Measurements from ENCODE around the gene TMEM273. TPM values are rescaled to one million over a fixed set of nuclear protein-coding genes. Genes with fewer than 3 reads are reported as not detected.

Gene TMEM273
- total RNA-seq, 1 experiment from 2014 or later = not detected

DNA sequence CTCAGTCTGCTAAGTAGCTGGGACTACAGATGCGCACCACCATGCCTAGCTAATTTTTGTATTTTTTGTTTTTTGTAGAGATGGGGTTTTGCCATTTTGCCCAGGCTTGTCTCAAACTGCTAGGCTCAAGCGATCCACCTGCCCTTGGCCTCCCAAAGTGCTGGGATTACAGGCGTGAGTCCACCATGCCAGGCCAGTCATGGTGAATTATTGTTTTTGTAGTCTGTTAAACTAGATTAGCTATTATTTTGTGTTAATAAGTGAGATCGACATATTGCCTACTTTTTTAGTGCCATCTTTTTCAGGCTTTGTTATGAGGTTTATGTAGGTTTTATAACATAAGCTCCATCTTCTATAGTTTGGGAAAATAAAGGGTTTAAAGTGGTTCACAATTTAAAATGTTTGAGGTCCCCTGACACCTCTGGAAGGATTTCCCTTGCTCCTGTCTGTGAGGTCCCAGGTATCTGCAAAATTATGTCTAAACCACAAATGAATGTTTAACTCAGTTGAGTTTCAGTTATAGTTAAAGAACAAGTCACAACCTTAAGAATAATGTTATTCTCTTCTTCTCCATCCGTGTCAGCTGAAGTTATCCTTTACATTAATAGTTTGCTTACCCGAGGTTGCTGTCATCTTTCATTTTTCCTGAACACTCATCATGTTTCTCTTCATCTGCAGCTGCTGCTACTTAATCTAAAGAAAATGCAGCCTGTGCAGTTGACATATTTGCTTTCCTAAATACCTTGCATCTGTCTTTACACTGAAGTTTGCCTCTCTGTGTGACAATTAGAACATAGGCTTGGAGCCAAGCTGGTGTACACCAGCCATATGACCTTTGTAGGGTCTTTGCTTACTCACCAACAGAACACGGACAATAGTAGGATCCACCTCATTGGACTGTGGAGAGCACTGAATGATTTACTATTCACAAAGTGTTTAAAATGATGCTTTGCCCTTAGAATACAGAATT, 63.9 kb downstream of the TMEM273 start:
- H3K4me3 ChIP-seq (ENCODE audit: low read length) = no peak overlapping the region
- DNase-seq = no peak
- no peak overlapping the region for H3K9ac ChIP-seq (ENCODE audit: low read length)
- H3K9me2 ChIP-seq (replicated peaks; ENCODE audit: insufficient read depth, low read length) = no peaks in the 10 kb centered on the region
- H3K79me2 ChIP-seq (ENCODE audit: low read length) = no peaks in the 10 kb centered on the region
- H3K27me3 ChIP-seq (ENCODE audit: low read length) = no peaks in the 10 kb centered on the region
- no peaks in the 10 kb centered on the region for H3K9me3 ChIP-seq (ENCODE audit: low read length)
- H3K4me2 ChIP-seq (ENCODE audit: low read depth, low read length, poor library complexity, severe bottlenecking) = no peak overlapping the region
- H3K27ac ChIP-seq (ENCODE audit: low read length) = no peak overlapping the region
- no peaks in the 10 kb centered on the region for H4K20me1 ChIP-seq (ENCODE audit: insufficient read depth, low read depth, low read length)
- no peak overlapping the region for H2AFZ ChIP-seq (ENCODE audit: low read length)
- H3K36me3 ChIP-seq (ENCODE audit: insufficient read depth, low read length) = no peaks in the 10 kb centered on the region
- no peaks in the 10 kb centered on the region for H3K4me1 ChIP-seq (ENCODE audit: low read length)

- H3K79me2 ChIP-seq (ENCODE audit: low read length) = no peaks in the 10 kb centered on the region
- no peak overlapping the region for H3K27ac ChIP-seq (ENCODE audit: low read length)
- no peak overlapping the region for H3K4me2 ChIP-seq (ENCODE audit: low read depth, low read length, poor library complexity, severe bottlenecking)
- no peaks in the 10 kb centered on the region for H3K4me1 ChIP-seq (ENCODE audit: low read length)
- H3K9ac ChIP-seq (ENCODE audit: low read length) = no peak overlapping the region
- no peaks in the 10 kb centered on the region for H3K9me3 ChIP-seq (ENCODE audit: low read length)
- H3K4me3 ChIP-seq (ENCODE audit: low read length) = no peak overlapping the region
- H4K20me1 ChIP-seq (ENCODE audit: insufficient read depth, low read depth, low read length) = no peaks in the 10 kb centered on the region
- no peak overlapping the region for H2AFZ ChIP-seq (ENCODE audit: low read length)
- DNase-seq = no peak
- H3K9me2 ChIP-seq (replicated peaks; ENCODE audit: insufficient read depth, low read length) = no peaks in the 10 kb centered on the region
- no peaks in the 10 kb centered on the region for H3K27me3 ChIP-seq (ENCODE audit: low read length)
- no peaks in the 10 kb centered on the region for H3K36me3 ChIP-seq (ENCODE audit: insufficient read depth, low read length)
Observed at GRCh38 chr10:49120911-49121310, 67.3 kb downstream of the TMEM273 start.

DNA sequence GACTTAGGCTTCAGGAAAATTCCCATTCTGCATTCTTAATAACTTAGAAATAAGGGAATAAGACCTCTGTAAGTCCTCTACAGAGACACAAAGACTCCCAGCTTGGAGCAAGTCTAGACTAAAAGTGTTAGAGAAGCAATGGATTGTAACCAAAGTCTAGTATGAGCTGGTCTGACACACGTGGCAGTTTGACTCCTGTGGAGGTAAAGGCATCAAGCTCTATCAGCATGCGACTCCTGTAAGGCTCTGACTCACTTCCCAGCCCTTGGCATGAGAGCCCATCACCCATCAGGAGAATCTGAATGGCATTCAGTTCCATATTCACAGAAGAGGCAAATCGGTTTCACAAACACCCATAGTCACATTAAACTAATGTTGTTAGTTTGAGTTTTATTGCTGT, 68.4 kb downstream of the TMEM273 start:
- H2AFZ ChIP-seq (ENCODE audit: low read length) = no peak overlapping the region
- no peak overlapping the region for H3K4me3 ChIP-seq (ENCODE audit: low read length)
- no peaks in the 10 kb centered on the region for H3K9me3 ChIP-seq (ENCODE audit: low read length)
- H3K9me2 ChIP-seq (replicated peaks; ENCODE audit: insufficient read depth, low read length) = no peaks in the 10 kb centered on the region
- H3K36me3 ChIP-seq (ENCODE audit: insufficient read depth, low read length) = no peaks in the 10 kb centered on the region
- H3K79me2 ChIP-seq (ENCODE audit: low read length) = no peaks in the 10 kb centered on the region
- H4K20me1 ChIP-seq (ENCODE audit: insufficient read depth, low read depth, low read length) = no peaks in the 10 kb centered on the region
- H3K4me1 ChIP-seq (ENCODE audit: low read length) = no peaks in the 10 kb centered on the region
- no peak overlapping the region for H3K9ac ChIP-seq (ENCODE audit: low read length)
- no peak overlapping the region for H3K4me2 ChIP-seq (ENCODE audit: low read depth, low read length, poor library complexity, severe bottlenecking)
- no peak overlapping the region for H3K27ac ChIP-seq (ENCODE audit: low read length)
- DNase-seq = no peak
- no peaks in the 10 kb centered on the region for H3K27me3 ChIP-seq (ENCODE audit: low read length)

GRCh38 chr10:49118430-49119074, 69.6 kb downstream of the TMEM273 start:
- Histone ChIP-seq H3K9ac (ENCODE audit: low read length) (no peak overlapping the region), H3K4me1 (ENCODE audit: low read length) (no peaks in the 10 kb centered on the region), H3K4me2 (ENCODE audit: low read depth, low read length, poor library complexity, severe bottlenecking) (no peak overlapping the region), H3K36me3 (ENCODE audit: insufficient read depth, low read length) (no peaks in the 10 kb centered on the region), H3K9me2 (replicated peaks; ENCODE audit: insufficient read depth, low read length) (no peaks in the 10 kb centered on the region), H4K20me1 (ENCODE audit: insufficient read depth, low read depth, low read length) (no peaks in the 10 kb centered on the region), H3K4me3 (ENCODE audit: low read length) (no peak overlapping the region), H3K79me2 (ENCODE audit: low read length) (no peaks in the 10 kb centered on the region), H3K27me3 (ENCODE audit: low read length) (no peaks in the 10 kb centered on the region), H2AFZ (ENCODE audit: low read length) (no peak overlapping the region), H3K9me3 (ENCODE audit: low read length) (no peaks in the 10 kb centered on the region), H3K27ac (ENCODE audit: low read length) (no peak overlapping the region)
- no peak for DNase-seq

DNA sequence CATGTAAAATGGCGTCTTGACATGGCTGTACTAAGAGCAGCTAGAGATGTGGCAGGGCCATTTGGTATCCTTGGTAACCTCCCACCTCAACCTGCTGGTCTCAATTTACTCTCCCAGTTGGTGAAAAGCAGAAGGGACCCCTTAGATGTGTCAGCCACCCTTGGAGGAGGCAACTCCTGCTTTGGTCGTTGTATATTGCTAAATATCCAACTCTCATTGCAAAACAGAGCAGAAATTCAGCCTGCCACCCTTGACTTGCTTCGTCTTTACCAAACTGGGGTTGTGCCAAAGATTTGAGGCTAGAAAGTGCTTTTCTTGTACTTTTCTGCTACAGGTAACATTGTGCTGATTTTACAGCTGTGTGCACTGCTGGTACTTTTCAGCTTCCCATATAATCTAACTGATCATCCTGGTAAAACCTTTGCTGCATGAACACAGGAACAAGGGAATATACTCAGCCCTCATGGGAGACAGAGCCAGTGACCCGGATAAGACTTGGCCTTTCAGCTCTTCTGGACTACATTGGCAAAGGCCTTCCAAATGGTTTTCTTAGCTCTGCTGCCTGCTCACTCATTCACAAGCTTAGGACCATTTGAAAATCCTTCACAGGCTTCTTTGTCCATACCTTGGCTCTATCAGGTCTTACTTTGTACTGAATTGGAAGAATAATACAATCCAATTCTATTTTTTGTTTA, 70.7 kb downstream of the TMEM273 start:
- DNase-seq = no peak
- no peak overlapping the region for H2AFZ ChIP-seq (ENCODE audit: low read length)
- no peaks in the 10 kb centered on the region for H3K4me1 ChIP-seq (ENCODE audit: low read length)
- no peak overlapping the region for H3K4me2 ChIP-seq (ENCODE audit: low read depth, low read length, poor library complexity, severe bottlenecking)
- no peaks in the 10 kb centered on the region for H3K9me2 ChIP-seq (replicated peaks; ENCODE audit: insufficient read depth, low read length)
- no peak overlapping the region for H3K9ac ChIP-seq (ENCODE audit: low read length)
- H3K27ac ChIP-seq (ENCODE audit: low read length) = no peak overlapping the region
- no peaks in the 10 kb centered on the region for H3K9me3 ChIP-seq (ENCODE audit: low read length)
- H4K20me1 ChIP-seq (ENCODE audit: insufficient read depth, low read depth, low read length) = no peaks in the 10 kb centered on the region
- H3K79me2 ChIP-seq (ENCODE audit: low read length) = no peaks in the 10 kb centered on the region
- no peak overlapping the region for H3K4me3 ChIP-seq (ENCODE audit: low read length)
- H3K27me3 ChIP-seq (ENCODE audit: low read length) = no peaks in the 10 kb centered on the region
- H3K36me3 ChIP-seq (ENCODE audit: insufficient read depth, low read length) = no peaks in the 10 kb centered on the region

DNA sequence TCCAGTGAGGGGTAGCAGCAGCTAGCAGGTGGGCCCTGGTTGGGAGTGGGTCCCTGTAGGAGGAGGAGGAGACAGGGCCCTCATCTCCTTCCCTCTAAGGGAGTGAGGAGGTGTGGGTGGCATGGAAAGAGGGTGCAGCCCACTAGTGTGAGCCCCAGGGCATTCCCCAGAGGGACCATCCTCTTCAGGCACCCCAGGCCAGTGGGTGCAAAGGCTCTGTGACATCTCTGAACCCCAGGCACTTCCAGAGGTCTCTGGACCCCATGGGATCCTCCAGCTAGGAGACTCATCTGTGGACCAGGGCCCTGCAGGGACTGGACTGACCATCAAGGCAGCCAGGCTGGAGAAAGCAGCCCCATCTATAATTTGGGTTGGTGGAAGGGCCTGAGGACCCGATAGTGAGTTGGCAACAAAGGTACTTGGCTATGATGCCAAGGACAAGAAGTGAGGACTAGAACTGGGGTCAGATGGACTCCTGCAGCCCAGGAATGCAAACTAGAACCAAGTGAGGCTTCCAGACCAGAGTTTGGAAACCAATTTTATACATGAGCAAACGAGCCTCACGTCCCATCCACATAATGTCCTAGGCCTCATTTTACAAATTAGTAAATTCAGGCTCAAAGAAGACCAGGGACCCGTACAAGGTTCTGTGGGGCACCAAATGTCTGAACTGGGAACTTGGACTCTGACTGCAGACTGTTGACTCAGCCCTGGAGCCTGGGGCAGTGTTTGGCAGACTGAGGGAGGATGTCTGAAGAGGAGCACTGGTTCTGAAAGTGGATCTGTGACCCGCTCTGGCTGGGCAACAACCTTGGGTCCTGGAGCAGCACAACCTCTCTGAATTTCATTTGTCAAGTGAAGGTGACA, 71.4 kb downstream of the TMEM273 start:
- DNase-seq = no peak
- no peaks in the 10 kb centered on the region for H3K36me3 ChIP-seq (ENCODE audit: insufficient read depth, low read length)

GRCh38 chr10:49115796-49116508, 72.2 kb downstream of the TMEM273 start:
- no peaks in the 10 kb centered on the region for H3K4me1 ChIP-seq (ENCODE audit: low read length)
- no peak for DNase-seq
- H4K20me1 ChIP-seq (ENCODE audit: insufficient read depth, low read depth, low read length) = no peaks in the 10 kb centered on the region
- H3K27ac ChIP-seq (ENCODE audit: low read length) = no peak overlapping the region
- no peaks in the 10 kb centered on the region for H3K9me3 ChIP-seq (ENCODE audit: low read length)
- H3K9me2 ChIP-seq (replicated peaks; ENCODE audit: insufficient read depth, low read length) = no peaks in the 10 kb centered on the region
- H3K27me3 ChIP-seq (ENCODE audit: low read length) = no peaks in the 10 kb centered on the region
- no peak overlapping the region for H3K4me2 ChIP-seq (ENCODE audit: low read depth, low read length, poor library complexity, severe bottlenecking)
- no peak overlapping the region for H3K4me3 ChIP-seq (ENCODE audit: low read length)
- H3K36me3 ChIP-seq (ENCODE audit: insufficient read depth, low read length) = no peaks in the 10 kb centered on the region
- no peaks in the 10 kb centered on the region for H3K79me2 ChIP-seq (ENCODE audit: low read length)
- no peak overlapping the region for H3K9ac ChIP-seq (ENCODE audit: low read length)
- H2AFZ ChIP-seq (ENCODE audit: low read length) = no peak overlapping the region

More for the DNA sequence above, 71.4 kb downstream of the TMEM273 start:
- Histone ChIP-seq H3K9ac (ENCODE audit: low read length) (no peak overlapping the region), H3K4me2 (ENCODE audit: low read depth, low read length, poor library complexity, severe bottlenecking) (no peak overlapping the region), H2AFZ (ENCODE audit: low read length) (no peak overlapping the region), H3K27ac (ENCODE audit: low read length) (no peak overlapping the region), H3K79me2 (ENCODE audit: low read length) (no peaks in the 10 kb centered on the region), H3K9me3 (ENCODE audit: low read length) (no peaks in the 10 kb centered on the region), H3K4me1 (ENCODE audit: low read length) (no peaks in the 10 kb centered on the region), H3K9me2 (replicated peaks; ENCODE audit: insufficient read depth, low read length) (no peaks in the 10 kb centered on the region), H3K4me3 (ENCODE audit: low read length) (no peak overlapping the region), H4K20me1 (ENCODE audit: insufficient read depth, low read depth, low read length) (no peaks in the 10 kb centered on the region), H3K27me3 (ENCODE audit: low read length) (no peaks in the 10 kb centered on the region)

Measured in Karpas-422 (cell line).